GM18502 (cell line): ENCODE results near the gene FSTL5.

Source experiments
- ATAC-seq: cut with Tn5 transposase; IDR thresholded peaks from one replicate; pipeline ENCODE4 v1.9.1; 2021; ENCODE audit warnings: mild to moderate bottlenecking; ENCODE audit not compliant: unreplicated experiment, poor library complexity

Gene FSTL5

GRCh38 chr4:161949946-161950725, 213.7 kb downstream of the FSTL5 start:
- no peak for ATAC-seq

GRCh38 chr4:161948026-161948770, 215.6 kb downstream of the FSTL5 start:
- ATAC-seq = no peak

GRCh38 chr4:161937596-161937995, 226.2 kb downstream of the FSTL5 start:
- ATAC-seq = no peak

GRCh38 chr4:161936625-161937550, 226.9 kb downstream of the FSTL5 start:
- no peak for ATAC-seq

- no peak for ATAC-seq
These were observed 232.7 kb downstream of the FSTL5 start for GRCh38 chr4:161931089-161931488.

- ATAC-seq = no peak
These were observed 233.8 kb downstream of the FSTL5 start for GRCh38 chr4:161929956-161930355.

- no peak for ATAC-seq
These were observed 237.6 kb downstream of the FSTL5 start for GRCh38 chr4:161926033-161926828.

- no peak for ATAC-seq
These were observed 243.3 kb downstream of the FSTL5 start for GRCh38 chr4:161920304-161921052.

GRCh38 chr4:161919442-161920220, 244.2 kb downstream of the FSTL5 start:
- no peak for ATAC-seq

GRCh38 chr4:161916035-161916434, 247.8 kb downstream of the FSTL5 start:
- no peak for ATAC-seq

GRCh38 chr4:161907590-161907955, 256.2 kb downstream of the FSTL5 start:
- no peak for ATAC-seq

- no peak for ATAC-seq
These were observed 256.8 kb downstream of the FSTL5 start for GRCh38 chr4:161906836-161907589.

- no peak for ATAC-seq
These were observed 263.7 kb downstream of the FSTL5 start for GRCh38 chr4:161900110-161900509.

GRCh38 chr4:161894493-161895167, 269.2 kb downstream of the FSTL5 start:
- no peak for ATAC-seq

- no peak for ATAC-seq
These were observed 269.8 kb downstream of the FSTL5 start for GRCh38 chr4:161894014-161894413.

- no peak for ATAC-seq
These were observed 270.2 kb downstream of the FSTL5 start for GRCh38 chr4:161893566-161893965.

- ATAC-seq = no peak
These were observed 270.8 kb downstream of the FSTL5 start for GRCh38 chr4:161892951-161893350.
